ENCODE results near the gene RAB3C.

RAB3C gene

GRCh38 chr5:58902305-58902704 is 319.4 kb downstream of the RAB3C start:
- no peak for TF ChIP-seq TAF1 (IDR thresholded peaks at IDR 0.05; ENCODE audit: borderline replicate concordance, low read depth, low read length)
- no peak for TF ChIP-seq POLR2AphosphoS5 (IDR thresholded peaks at IDR 0.05; ENCODE audit: low read depth, low read length)
- no peak for TF ChIP-seq POLR2A (IDR thresholded peaks at IDR 0.05; ENCODE audit: low read depth, low read length)
- FAIRE-seq, result no peak

GRCh38 chr5:58902765-58903164 is 319.9 kb downstream of the RAB3C start:
- no peak for TF ChIP-seq POLR2AphosphoS5 (IDR thresholded peaks at IDR 0.05; ENCODE audit: low read depth, low read length)
- no peak for TF ChIP-seq TAF1 (IDR thresholded peaks at IDR 0.05; ENCODE audit: borderline replicate concordance, low read depth, low read length)
- no peak for TF ChIP-seq POLR2A (IDR thresholded peaks at IDR 0.05; ENCODE audit: low read depth, low read length)
- FAIRE-seq, result no peak
- no peak for DNase-seq (ENCODE audit: insufficient read length)

More at GRCh38 chr5:58902305-58902704, 319.4 kb downstream of the RAB3C start:
- DNase-seq (ENCODE audit: insufficient read length), result no peak

DNA sequence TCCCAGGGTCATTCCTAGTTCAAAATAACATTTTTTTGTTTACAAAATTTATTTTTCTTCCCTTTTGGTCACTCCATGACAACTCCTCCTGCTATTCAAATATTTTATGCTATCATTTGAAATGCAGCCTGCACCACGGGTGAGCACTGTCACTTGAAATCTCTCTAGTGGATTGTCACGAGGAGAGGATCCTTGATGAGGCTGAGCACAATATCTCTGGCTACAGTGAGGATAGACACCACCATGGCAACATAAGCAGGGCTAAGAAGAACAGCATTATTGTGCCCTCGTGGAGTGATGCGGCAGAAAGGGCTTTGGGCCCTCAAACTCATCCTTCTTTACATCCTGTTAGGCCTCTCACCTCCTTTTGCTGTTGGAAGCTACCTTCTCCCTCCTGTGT is 321.9 kb downstream of the RAB3C start:
- no peak for DNase-seq (ENCODE audit: insufficient read length)
- FAIRE-seq, result no peak
- no peak for TF ChIP-seq POLR2AphosphoS5 (IDR thresholded peaks at IDR 0.05; ENCODE audit: low read depth, low read length)
- no peak for TF ChIP-seq TAF1 (IDR thresholded peaks at IDR 0.05; ENCODE audit: borderline replicate concordance, low read depth, low read length)

GRCh38 chr5:58905944-58906343 is 323.1 kb downstream of the RAB3C start:
- no peak for TF ChIP-seq TAF1 (IDR thresholded peaks at IDR 0.05; ENCODE audit: borderline replicate concordance, low read depth, low read length)
- no peak for TF ChIP-seq POLR2A (IDR thresholded peaks at IDR 0.05; ENCODE audit: low read depth, low read length)
- TF ChIP-seq POLR2AphosphoS5 (IDR thresholded peaks at IDR 0.05; ENCODE audit: low read depth, low read length), result no peak
- FAIRE-seq (no peak), DNase-seq (ENCODE audit: insufficient read length) (no peak)
